NCI-H2029 (cell line): ENCODE measurements around the gene IFNA16.
"Not testable (repeated sequence)": the region's sequence is repeated elsewhere in the genome, so short reads cannot be mapped to it uniquely, and the experiment has no call there.

Source experiments
- DNase-seq: peaks from one replicate; lab custom pipeline; 2025; lab: John Stamatoyannopoulos, UW

IFNA16 gene

DNA sequence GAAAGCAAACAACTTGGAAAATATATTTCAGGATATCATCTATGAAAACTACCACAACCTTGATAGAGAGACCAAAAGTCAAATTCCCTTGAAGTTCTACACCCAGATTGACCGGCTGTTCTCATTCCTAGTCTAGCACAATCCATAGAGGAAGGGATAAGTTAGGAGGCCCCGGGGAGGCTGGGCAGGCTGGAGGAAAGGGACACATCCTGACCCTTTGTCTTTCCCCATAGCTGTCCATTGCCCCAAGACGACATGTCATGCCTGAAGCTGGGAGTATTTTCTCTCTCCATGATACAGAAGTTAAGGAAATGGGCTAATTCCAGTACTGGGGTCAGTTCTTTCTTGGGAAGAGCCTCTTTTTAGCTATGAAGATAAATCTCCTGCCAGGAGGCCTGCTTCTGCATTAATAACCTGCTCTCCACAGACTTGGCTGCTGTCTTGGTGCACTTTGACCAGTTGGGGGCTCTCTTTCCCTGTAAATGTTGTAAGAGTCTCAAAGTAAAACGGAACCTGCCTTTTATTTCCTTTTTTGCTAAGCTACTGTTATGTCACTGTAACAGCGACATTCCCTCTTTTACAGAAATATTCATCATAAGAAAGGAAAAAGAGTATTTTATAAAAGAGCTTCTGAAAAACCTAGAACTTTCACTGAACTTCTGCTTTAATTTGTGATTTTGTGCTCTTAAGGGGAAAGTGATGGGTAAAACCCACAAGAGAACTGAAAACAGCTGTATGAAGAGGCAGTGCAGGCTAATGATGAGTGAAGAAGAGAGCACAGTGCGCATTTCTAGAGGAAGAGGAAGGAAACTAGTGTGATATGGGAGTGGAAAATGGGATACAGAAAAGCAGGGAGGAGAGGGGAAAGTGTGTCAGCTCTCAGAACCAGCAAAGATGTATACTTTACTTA is 22.0 kb downstream of the IFNA16 start:
- not testable (repeated sequence) for DNase-seq

DNA sequence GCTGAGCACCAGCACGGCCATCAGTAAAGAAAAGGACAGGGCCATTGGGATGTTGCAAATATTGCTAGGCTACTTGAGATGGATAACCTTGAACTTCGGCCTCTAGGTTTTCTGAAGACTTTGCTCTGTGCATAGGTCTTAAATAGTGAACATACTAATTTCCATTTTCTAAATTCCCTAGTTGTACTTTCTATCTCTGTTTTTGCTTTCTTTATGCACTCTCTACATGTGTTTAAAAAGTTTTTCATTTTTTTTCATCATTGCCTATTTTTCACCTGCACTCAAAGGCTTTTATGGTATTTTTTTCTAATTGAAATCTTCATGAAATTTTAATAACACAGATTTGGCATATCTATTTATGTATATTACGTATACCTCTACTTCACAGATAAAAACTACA is 29.6 kb downstream of the IFNA16 start, which contains the start of gene IFNA4:
TSS of gene IFNA4 (minus strand) at position 101 of the 400 bp plus-strand sequence. CDS start at position 45, 56 bp downstream.
- DNase-seq, result not testable (repeated sequence)

DNA sequence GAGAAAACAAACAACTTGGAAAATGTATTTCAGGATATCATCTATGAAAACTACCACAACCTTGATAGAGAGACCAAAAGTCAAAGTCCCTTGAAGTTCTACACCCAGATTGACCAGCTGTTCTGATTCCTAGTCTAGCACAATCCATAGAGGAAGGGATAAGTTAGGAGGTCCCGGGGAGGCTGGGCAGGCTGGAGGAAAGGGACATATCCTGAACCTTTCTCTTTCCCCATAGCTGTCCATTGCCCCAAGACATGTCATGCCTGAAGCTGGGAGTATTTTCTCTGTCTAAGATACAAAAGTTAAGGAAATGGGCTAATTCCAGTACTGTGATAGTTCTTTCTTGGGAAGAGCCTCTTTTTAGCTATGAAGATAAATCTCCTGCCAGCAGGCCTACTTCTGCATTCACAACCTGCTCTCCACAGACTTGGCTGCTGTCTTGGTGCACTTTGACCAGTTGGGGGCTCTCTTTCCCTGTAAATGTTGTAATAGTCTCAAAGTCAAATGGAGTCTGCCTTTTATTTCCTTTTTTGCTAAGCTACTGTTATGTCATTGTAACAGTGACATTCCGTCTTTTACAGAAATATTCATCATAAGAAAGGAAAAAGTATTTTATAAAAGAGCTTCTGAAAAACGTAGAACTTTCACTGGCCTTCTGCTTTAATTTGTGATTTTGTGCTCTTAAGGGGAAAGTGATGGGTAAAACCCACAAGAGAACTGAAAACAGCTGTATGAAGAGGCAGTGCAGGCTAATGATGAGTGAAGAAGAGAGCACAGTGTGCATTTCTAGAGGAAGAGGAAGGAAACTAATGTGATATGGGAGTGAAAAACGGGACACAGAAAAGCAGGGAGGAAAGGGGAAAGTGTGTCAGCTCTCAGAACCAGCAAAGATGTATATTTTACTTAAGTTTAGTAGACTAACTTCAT is 34.0 kb downstream of the IFNA16 start:
- not testable (repeated sequence) for DNase-seq

DNA sequence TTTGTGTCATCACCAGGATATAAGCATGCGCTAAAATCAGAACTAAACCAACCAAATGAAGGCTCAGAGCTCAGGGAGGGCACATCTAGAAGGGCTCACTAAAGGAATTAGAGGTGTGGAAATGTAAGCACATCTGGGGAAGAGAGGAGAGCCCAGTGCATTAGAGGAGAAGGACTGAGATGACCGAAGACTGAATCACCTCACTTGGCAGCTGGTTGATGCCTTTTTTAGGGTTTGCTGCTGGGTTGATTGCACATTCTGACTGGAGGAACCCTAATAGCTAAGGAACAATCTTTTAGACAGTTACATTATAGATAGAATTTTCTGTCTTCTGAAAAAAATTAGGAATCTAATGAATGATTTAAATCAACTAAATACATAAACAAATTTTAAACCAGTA is 42.4 kb downstream of the IFNA16 start:
- DNase-seq, result no peak

DNA sequence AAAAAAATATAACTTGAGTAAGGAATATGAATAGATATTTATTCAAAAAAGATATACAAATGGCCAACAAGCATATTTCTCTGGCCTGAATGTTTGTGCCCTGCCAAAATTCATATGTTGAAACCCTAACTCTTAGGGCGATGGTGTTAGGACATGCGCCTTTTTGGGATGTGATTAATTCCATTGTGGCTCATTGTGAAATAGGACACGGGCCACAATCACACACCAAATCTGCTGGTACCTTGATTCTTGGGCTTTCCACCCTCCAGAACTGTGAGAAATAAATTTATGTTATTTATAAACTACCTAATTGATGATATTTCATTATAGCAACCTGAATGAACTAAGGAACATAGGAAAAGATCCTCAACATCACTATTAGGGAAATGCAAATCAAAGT is 45.0 kb downstream of the IFNA16 start:
- DNase-seq, result no peak

DNA sequence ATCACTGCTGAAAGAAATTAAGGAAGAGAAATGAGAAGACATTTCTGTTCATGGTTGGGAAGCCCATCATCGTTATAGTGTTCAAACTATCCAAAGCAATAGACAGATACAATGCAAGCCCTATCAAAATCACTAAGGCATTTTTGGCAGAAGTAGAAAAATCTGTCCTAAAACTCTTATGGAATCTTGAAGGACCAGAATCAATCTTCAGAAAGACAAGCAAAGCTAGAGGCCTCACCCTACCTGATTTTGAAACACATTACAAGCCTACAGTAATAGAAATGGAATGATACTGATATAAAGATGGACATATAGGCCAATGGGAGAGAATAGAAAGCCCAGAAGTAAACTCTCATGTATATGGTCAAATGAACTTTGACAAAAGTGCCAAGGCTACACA is 45.8 kb downstream of the IFNA16 start:
- DNase-seq, result no peak

DNA sequence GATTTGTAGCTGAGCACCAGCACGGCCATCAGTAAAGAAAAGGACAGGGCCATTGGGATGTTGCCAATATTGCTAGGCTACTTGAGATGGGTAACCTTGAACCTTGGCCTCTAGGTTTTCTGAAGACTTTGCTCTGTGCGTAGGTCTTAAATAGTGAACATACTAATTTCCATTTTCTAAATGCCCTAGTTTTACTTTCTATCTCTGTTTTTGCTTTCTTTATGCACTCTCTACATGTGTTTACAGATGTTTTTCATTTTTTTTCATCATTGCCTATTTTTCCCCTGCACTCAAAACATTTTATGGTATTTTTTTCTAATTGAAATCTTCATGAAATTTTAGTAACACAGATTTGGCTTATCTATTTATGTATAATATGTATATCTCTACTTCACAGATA is 50.6 kb downstream of the IFNA16 start, which contains the start of gene IFNA21:
TSS of gene IFNA21 (minus strand) at position 101 of the 400 bp plus-strand sequence. CDS start at position 53, 48 bp downstream.
- DNase-seq, result not testable (repeated sequence)
